KOPT-K1 (cell line): ENCODE measurements around the gene ACTR3C.

Source experiments
- H3K27ac ChIP-seq: fragments of 200-600 bp; sonication (generic); 2 replicates; pipeline ENCODE4 v1.5.1; 2016; ENCODE audit warnings: antibody characterized with exemption, mild to moderate bottlenecking, low read depth, low read length; ENCODE audit not compliant: poor library complexity, severe bottlenecking
- H3K36me3 ChIP-seq: fragments of 200-600 bp; sonication (generic); 2 replicates; pipeline ENCODE4 v1.5.1; 2017; ENCODE audit warnings: antibody characterized with exemption, mild to moderate bottlenecking, low read length, moderate library complexity; ENCODE audit not compliant: insufficient read depth
- H3K9me3 ChIP-seq: fragments of 200-600 bp; sonication (generic); 2 replicates; pipeline ENCODE4 v1.5.1; 2017; ENCODE audit warnings: antibody characterized with exemption, low read length, mild to moderate bottlenecking; ENCODE audit not compliant: insufficient read depth, poor library complexity, severe bottlenecking

Gene ACTR3C

GRCh38 chr7:150363370-150363769 is 40.0 kb upstream of the ACTR3C start:
- H3K36me3 ChIP-seq, result no peaks in the 10 kb centered on the region
- H3K9me3 ChIP-seq, result no peaks in the 10 kb centered on the region
- H3K27ac ChIP-seq, result peak overlapping the region; percentile 79

- peak overlapping the region; percentile 79 for H3K27ac ChIP-seq
- H3K36me3 ChIP-seq, result no peaks in the 10 kb centered on the region
- no peaks in the 10 kb centered on the region for H3K9me3 ChIP-seq
Observed at GRCh38 chr7:150361807-150362621, 38.7 kb upstream of the ACTR3C start.

GRCh38 chr7:150361402-150361801 is 38.1 kb upstream of the ACTR3C start:
- H3K36me3 ChIP-seq, result no peaks in the 10 kb centered on the region
- H3K9me3 ChIP-seq, result no peaks in the 10 kb centered on the region
- H3K27ac ChIP-seq, result peak overlapping the region; percentile 79

- Histone ChIP-seq H3K36me3 (no peaks in the 10 kb centered on the region), H3K9me3 (no peaks in the 10 kb centered on the region), H3K27ac (no peak overlapping the region)
Observed at GRCh38 chr7:150360363-150361058, 37.2 kb upstream of the ACTR3C start.

- Histone ChIP-seq H3K27ac (no peak overlapping the region), H3K9me3 (no peaks in the 10 kb centered on the region), H3K36me3 (no peaks in the 10 kb centered on the region)
Observed at GRCh38 chr7:150359622-150360362, 36.4 kb upstream of the ACTR3C start.

GRCh38 chr7:150358988-150359621 is 35.8 kb upstream of the ACTR3C start:
- Histone ChIP-seq H3K9me3 (no peaks in the 10 kb centered on the region), H3K27ac (peak overlapping the region; percentile 55), H3K36me3 (no peaks in the 10 kb centered on the region)

GRCh38 chr7:150358433-150358832 is 35.1 kb upstream of the ACTR3C start:
- no peaks in the 10 kb centered on the region for H3K9me3 ChIP-seq
- no peaks in the 10 kb centered on the region for H3K36me3 ChIP-seq
- peak overlapping the region; percentile 55 for H3K27ac ChIP-seq

- Histone ChIP-seq H3K9me3 (no peaks in the 10 kb centered on the region), H3K27ac (peak overlapping the region; percentile 55), H3K36me3 (no peaks in the 10 kb centered on the region)
Observed at GRCh38 chr7:150357771-150358427, 34.6 kb upstream of the ACTR3C start.

GRCh38 chr7:150357270-150357669 is 33.9 kb upstream of the ACTR3C start:
- Histone ChIP-seq H3K36me3 (no peaks in the 10 kb centered on the region), H3K9me3 (no peaks in the 10 kb centered on the region), H3K27ac (peak overlapping the region; percentile 55)

GRCh38 chr7:150356265-150356897 is 33.0 kb upstream of the ACTR3C start:
- peak overlapping the region; percentile 23 for H3K27ac ChIP-seq
- H3K36me3 ChIP-seq, result no peaks in the 10 kb centered on the region
- no peaks in the 10 kb centered on the region for H3K9me3 ChIP-seq

GRCh38 chr7:150355666-150356059 is 32.3 kb upstream of the ACTR3C start:
- Histone ChIP-seq H3K27ac (no peak overlapping the region), H3K36me3 (no peaks in the 10 kb centered on the region), H3K9me3 (no peaks in the 10 kb centered on the region)

- Histone ChIP-seq H3K9me3 (no peaks in the 10 kb centered on the region), H3K27ac (no peak overlapping the region)
Observed at GRCh38 chr7:150351587-150352194, 28.3 kb upstream of the ACTR3C start.

GRCh38 chr7:150346922-150347321 is 23.6 kb upstream of the ACTR3C start:
- Histone ChIP-seq H3K27ac (no peak overlapping the region), H3K36me3 (peaks cover 20% of the 10 kb centered on the region), H3K9me3 (peaks cover 9% of the 10 kb centered on the region)

More at GRCh38 chr7:150351587-150352194, 28.3 kb upstream of the ACTR3C start:
- no peaks in the 10 kb centered on the region for H3K36me3 ChIP-seq

- Histone ChIP-seq H3K36me3 (peaks cover 20% of the 10 kb centered on the region), H3K9me3 (peaks cover 9% of the 10 kb centered on the region), H3K27ac (no peak overlapping the region)
Observed at GRCh38 chr7:150345012-150345411, 21.7 kb upstream of the ACTR3C start.
